Measurements from ENCODE around the gene SLU7.

GRCh38 chr5:160354666-160355065, 64.2 kb downstream of the SLU7 start:
- TF ChIP-seq CTCF (conservative IDR thresholded peaks at IDR 0.05) (no peak), ZFX (IDR thresholded peaks at IDR 0.05) (no peak)

Data from C4-2B (cell line).